WTC11 (cell line): ENCODE data around the gene CEACAM19. TPM values are rescaled to one million over a fixed set of nuclear protein-coding genes. Genes with fewer than 3 reads are reported as not detected.
"Not testable (repeated sequence)": the region's sequence is repeated elsewhere in the genome, so short reads cannot be mapped to it uniquely, and the experiment has no call there.

Experiments
- ATAC-seq: fragments of 200-7000 bp; cut with Tn5 transposase; 2 replicates; pipeline ENCODE4 v1.10.0; 2021; ENCODE audit warnings: mild to moderate bottlenecking, moderate library complexity
- CTCF ChIA-PET: fragments of 300-600 bp; sonication (Branson Sonifier 250); formaldehyde crosslinking; loops from one replicate; lab custom pipeline; 2021; ENCODE audit warnings: antibody characterized with exemption; lab: Charles Lee
- POLR2A ChIA-PET: fragments of 350-600 bp; sonication (Branson Sonifier 250); formaldehyde crosslinking; loops from one replicate; lab custom pipeline; 2021; ENCODE audit warnings: antibody characterized with exemption; lab: Charles Lee
- DNase-seq: peaks from one replicate; pipeline ENCODE4 v3.0.0; 2021; ENCODE audit warnings: low spot score
- H3K27ac Mint-ChIP-seq: 2 replicates; pipeline ENCODE4 v1.8.0; 2021; ENCODE audit warnings: mixed read lengths
- H3K27me3 Mint-ChIP-seq: 2 replicates; pipeline ENCODE4 v1.8.0; 2021; ENCODE audit warnings: low read depth, mild to moderate bottlenecking, moderate library complexity, mixed read lengths
- H3K36me3 Mint-ChIP-seq: 2 replicates; pipeline ENCODE4 v1.8.0; 2021; ENCODE audit warnings: mixed read lengths
- H3K4me1 Mint-ChIP-seq: 2 replicates; pipeline ENCODE4 v1.8.0; 2022; ENCODE audit warnings: mixed read lengths
- H3K4me3 Mint-ChIP-seq: 2 replicates; pipeline ENCODE4 v1.8.0; 2021; ENCODE audit warnings: mild to moderate bottlenecking, moderate library complexity, mixed read lengths
- H3K9me3 Mint-ChIP-seq: 2 replicates; pipeline ENCODE4 v1.8.0; 2021; ENCODE audit warnings: mixed read lengths
- GRHL2 ChIP-seq: fragments of 250-450 bp; sonication (Bioruptor Pico); IDR thresholded peaks from 2 replicates; pipeline ENCODE4 v1.8.0; 2022; ENCODE audit warnings: mild to moderate bottlenecking, moderate library complexity; ENCODE audit not compliant: insufficient replicate concordance, severe bottlenecking
- JAZF1 ChIP-seq: fragments of 250-450 bp; sonication (Bioruptor Pico); IDR thresholded peaks from 2 replicates; pipeline ENCODE4 v1.9.0; 2021; ENCODE audit warnings: moderate library complexity, mild to moderate bottlenecking, inconsistent platforms
- JUN ChIP-seq: sonication (generic); formaldehyde crosslinking; IDR thresholded peaks from 2 replicates; pipeline ENCODE4 v1.8.0; 2023; ENCODE audit warnings: mild to moderate bottlenecking, missing genetic modification reagents
- MXD4 ChIP-seq: fragments of 250-450 bp; sonication (Bioruptor Pico); IDR thresholded peaks from 2 replicates; pipeline ENCODE4 v1.8.0; 2021; ENCODE audit warnings: mild to moderate bottlenecking, moderate library complexity, borderline replicate concordance
- NFATC4 ChIP-seq: fragments of 250-450 bp; sonication (Bioruptor Pico); IDR thresholded peaks from 2 replicates; pipeline ENCODE4 v1.9.0; 2021; ENCODE audit warnings: mild to moderate bottlenecking
- NR3C1 ChIP-seq: sonication (generic); formaldehyde crosslinking; conservative IDR thresholded peaks from 2 replicates; pipeline ENCODE4 v1.8.1; 2023; ENCODE audit warnings: low read depth, mild to moderate bottlenecking, missing genetic modification reagents
- SP1 ChIP-seq: sonication (generic); formaldehyde crosslinking; conservative IDR thresholded peaks from 2 replicates; pipeline ENCODE4 v1.8.1; 2022; ENCODE audit warnings: missing genetic modification reagents
- ZNF232 ChIP-seq: sonication (generic); formaldehyde crosslinking; IDR thresholded peaks from 2 replicates; pipeline ENCODE4 v1.8.0; 2022; ENCODE audit warnings: mild to moderate bottlenecking, missing genetic modification reagents
- total RNA-seq: library from RNA; stranded (reverse); gene quantifications from 3 replicates; pipeline ENCODE4 v1.2.3, GENCODE V29; 2021
- TF ChIP-seq, protein P1 (sequence below): sonication (generic); formaldehyde crosslinking; IDR thresholded peaks from 2 replicates; pipeline ENCODE4 v1.8.1; 2023; ENCODE audit warnings: mild to moderate bottlenecking, moderate library complexity, missing genetic modification reagents
- TF ChIP-seq, protein P2 (sequence below): sonication (generic); formaldehyde crosslinking; IDR thresholded peaks from 2 replicates; pipeline ENCODE4 v1.8.0; 2022; ENCODE audit warnings: mild to moderate bottlenecking, missing genetic modification reagents
- TF ChIP-seq, protein P3 (sequence below): sonication (generic); formaldehyde crosslinking; IDR thresholded peaks from 2 replicates; pipeline ENCODE4 v1.8.1; 2022; ENCODE audit warnings: low read depth, missing genetic modification reagents, borderline replicate concordance
- TF ChIP-seq, protein P4 (sequence below): fragments of 250-450 bp; sonication (Bioruptor Pico); IDR thresholded peaks from 2 replicates; pipeline ENCODE4 v1.8.0; 2021; ENCODE audit warnings: mild to moderate bottlenecking
- TF ChIP-seq, protein P5 (sequence below): fragments of 250-450 bp; sonication (Bioruptor Pico); IDR thresholded peaks from 2 replicates; pipeline ENCODE4 v1.9.0; 2021; ENCODE audit warnings: mild to moderate bottlenecking
- TF ChIP-seq, protein P6 (sequence below): sonication (generic); formaldehyde crosslinking; IDR thresholded peaks from 2 replicates; pipeline ENCODE4 v1.8.1; 2023; ENCODE audit warnings: mild to moderate bottlenecking, missing genetic modification reagents, borderline replicate concordance

The CEACAM19 gene
- total RNA-seq, 1 experiment from 2014 or later = 2.9 TPM

DNA sequence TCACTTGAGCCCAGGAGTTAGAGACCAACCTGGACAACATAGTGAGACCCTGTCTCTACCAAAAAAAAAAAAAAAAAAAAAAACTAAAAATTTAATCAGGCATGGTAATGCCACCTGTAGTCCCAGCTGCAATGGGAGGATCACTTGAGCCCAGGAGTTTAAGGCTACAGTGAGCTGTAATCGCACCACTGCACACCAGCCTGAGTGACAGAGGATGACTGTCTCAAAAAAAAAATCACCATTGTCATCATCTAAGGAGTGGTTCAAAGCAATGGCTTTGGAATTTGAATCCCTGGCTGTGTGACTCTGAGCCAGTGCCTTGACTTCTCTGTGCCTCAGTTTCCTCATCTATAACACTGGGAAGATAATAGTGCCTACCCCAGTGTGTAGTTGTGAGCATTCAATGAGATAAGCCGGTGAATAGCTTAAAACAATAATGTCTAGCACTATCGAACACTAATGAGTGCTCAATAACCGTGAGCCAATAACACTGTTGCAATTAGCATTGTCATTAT lies 46.4 kb upstream of the CEACAM19 start (continued):
- TF ChIP-seq MXD4 (CRISPR knock-in tag) (no peak), NR3C1 (CRISPR knock-in tag) (no peak), SP1 (no peak), GRHL2 (CRISPR knock-in tag) (no peak), JAZF1 (CRISPR knock-in tag) (no peak)
- TF ChIP-seq, protein P1, sequence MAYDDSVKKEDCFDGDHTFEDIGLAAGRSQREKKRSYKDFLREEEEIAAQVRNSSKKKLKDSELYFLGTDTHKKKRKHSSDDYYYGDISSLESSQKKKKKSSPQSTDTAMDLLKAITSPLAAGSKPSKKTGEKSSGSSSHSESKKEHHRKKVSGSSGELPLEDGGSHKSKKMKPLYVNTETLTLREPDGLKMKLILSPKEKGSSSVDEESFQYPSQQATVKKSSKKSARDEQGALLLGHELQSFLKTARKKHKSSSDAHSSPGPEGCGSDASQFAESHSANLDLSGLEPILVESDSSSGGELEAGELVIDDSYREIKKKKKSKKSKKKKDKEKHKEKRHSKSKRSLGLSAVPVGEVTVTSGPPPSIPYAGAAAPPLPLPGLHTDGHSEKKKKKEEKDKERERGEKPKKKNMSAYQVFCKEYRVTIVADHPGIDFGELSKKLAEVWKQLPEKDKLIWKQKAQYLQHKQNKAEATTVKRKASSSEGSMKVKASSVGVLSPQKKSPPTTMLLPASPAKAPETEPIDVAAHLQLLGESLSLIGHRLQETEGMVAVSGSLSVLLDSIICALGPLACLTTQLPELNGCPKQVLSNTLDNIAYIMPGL (CRISPR knock-in tag) = no peak

DNA sequence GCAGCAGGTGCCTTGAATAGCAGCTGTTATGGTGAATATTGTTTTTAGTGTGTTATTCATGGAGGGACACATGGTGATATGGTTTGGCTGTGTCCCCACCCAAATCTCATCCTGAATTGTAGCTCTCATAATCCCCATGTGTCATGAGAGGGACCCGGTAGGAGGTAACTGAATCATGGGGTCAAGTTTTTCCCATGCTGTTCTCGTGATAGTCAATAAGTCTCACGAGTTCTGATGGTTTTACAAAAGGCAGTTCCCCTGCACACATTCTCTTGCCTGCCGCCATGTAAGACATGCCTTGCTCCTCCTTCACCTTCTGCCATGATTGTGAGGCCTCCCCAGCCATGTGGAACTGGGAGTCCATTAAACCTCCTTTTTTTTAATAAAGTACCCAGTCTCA lies 45.6 kb upstream of the CEACAM19 start:
- H3K27me3 Mint-ChIP-seq, POLR2A ChIA-PET, H3K4me1 Mint-ChIP-seq, H3K9me3 Mint-ChIP-seq, ATAC-seq, H3K27ac Mint-ChIP-seq, H3K36me3 Mint-ChIP-seq, DNase-seq, H3K4me3 Mint-ChIP-seq: not testable (repeated sequence)
- CTCF ChIA-PET = interaction anchor here (1.6 to 1.8 kb wide), 2 partner anchors 15 to 49 kb away, joined by 4 to 8 read pairs; no protein-coding TSS in a partner anchor

DNA sequence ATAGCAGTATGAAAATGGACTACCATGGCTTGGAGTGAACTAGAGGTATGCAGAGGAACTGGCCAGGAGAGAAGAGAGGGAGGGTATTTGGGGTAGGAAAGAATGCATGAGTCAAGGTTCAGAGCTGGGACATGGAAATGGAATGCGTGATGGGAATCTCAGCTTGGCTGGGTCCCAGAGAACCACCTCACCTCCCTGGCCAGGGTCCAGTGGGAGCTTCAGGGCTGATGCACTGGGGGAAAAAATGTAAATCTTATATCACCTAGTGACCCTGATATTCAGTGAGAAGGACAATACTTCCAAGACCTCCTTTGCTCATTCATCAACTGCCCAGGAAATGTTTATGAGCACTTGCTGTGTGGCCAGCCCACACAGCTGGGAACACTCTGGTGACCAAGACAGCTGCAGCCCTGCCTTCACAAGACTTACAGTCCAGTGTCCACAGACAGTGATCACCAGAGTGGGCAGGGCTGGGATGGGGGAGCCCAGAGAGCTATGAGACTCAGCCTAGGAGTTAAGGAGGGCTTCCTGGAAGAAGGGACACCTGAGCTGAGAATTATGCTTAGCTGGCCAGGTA lies 45.1 kb upstream of the CEACAM19 start:
- Mint-ChIP-seq H3K36me3 (no peaks in the 10 kb centered on the region), H3K27ac (no peak overlapping the region), H3K4me1 (no peaks in the 10 kb centered on the region), H3K4me3 (no peak overlapping the region), H3K27me3 (peaks cover 6% of the 10 kb centered on the region), H3K9me3 (0 out of 2 replicates have a peak, but pooled peaks cover 5% of the 10 kb centered on the region)
- POLR2A ChIA-PET = no interaction called here
- no peak for ATAC-seq
- CTCF ChIA-PET = interaction anchor here (1.0 to 1.8 kb wide), 4 partner anchors 15 to 49 kb away, joined by 4 to 8 read pairs (median 6); no protein-coding TSS in a partner anchor
- no peak for DNase-seq
- TF ChIP-seq, protein P2, sequence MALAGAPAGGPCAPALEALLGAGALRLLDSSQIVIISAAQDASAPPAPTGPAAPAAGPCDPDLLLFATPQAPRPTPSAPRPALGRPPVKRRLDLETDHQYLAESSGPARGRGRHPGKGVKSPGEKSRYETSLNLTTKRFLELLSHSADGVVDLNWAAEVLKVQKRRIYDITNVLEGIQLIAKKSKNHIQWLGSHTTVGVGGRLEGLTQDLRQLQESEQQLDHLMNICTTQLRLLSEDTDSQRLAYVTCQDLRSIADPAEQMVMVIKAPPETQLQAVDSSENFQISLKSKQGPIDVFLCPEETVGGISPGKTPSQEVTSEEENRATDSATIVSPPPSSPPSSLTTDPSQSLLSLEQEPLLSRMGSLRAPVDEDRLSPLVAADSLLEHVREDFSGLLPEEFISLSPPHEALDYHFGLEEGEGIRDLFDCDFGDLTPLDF (CRISPR knock-in tag) = no peak
- TF ChIP-seq, protein P3, sequence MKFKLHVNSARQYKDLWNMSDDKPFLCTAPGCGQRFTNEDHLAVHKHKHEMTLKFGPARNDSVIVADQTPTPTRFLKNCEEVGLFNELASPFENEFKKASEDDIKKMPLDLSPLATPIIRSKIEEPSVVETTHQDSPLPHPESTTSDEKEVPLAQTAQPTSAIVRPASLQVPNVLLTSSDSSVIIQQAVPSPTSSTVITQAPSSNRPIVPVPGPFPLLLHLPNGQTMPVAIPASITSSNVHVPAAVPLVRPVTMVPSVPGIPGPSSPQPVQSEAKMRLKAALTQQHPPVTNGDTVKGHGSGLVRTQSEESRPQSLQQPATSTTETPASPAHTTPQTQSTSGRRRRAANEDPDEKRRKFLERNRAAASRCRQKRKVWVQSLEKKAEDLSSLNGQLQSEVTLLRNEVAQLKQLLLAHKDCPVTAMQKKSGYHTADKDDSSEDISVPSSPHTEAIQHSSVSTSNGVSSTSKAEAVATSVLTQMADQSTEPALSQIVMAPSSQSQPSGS (CRISPR knock-in tag) = no peak
- TF ChIP-seq, protein P4, sequence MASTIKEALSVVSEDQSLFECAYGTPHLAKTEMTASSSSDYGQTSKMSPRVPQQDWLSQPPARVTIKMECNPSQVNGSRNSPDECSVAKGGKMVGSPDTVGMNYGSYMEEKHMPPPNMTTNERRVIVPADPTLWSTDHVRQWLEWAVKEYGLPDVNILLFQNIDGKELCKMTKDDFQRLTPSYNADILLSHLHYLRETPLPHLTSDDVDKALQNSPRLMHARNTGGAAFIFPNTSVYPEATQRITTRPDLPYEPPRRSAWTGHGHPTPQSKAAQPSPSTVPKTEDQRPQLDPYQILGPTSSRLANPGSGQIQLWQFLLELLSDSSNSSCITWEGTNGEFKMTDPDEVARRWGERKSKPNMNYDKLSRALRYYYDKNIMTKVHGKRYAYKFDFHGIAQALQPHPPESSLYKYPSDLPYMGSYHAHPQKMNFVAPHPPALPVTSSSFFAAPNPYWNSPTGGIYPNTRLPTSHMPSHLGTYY (CRISPR knock-in tag) = no peak
- TF ChIP-seq JUN (CRISPR knock-in tag) = no peak
- TF ChIP-seq, protein P5, sequence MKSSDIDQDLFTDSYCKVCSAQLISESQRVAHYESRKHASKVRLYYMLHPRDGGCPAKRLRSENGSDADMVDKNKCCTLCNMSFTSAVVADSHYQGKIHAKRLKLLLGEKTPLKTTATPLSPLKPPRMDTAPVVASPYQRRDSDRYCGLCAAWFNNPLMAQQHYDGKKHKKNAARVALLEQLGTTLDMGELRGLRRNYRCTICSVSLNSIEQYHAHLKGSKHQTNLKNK = no peak

DNA sequence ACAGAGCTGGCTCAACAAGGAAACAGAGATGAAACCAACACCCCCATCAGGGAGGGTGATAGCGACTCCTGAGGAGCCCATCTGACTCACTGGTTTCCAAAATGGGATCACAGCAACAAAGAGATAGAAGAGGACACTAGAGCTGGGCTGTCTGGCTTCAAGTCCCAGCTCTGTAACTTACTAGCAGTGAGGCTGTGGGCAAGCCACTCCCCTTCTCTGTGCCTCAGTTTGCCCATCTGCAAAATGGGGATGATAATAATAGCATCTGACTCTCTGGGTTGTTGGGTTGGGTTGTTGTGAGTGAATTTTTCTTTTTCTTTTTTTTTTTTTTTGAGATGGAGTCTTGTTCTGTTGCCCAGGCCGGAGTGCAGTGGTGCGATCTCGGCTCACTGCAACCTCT lies 43.7 kb upstream of the CEACAM19 start:
- H3K27me3 Mint-ChIP-seq = peaks cover 6% of the 10 kb centered on the region
- no peak for ATAC-seq
- H3K36me3 Mint-ChIP-seq = no peaks in the 10 kb centered on the region
- H3K27ac Mint-ChIP-seq = no peak overlapping the region
- peaks cover 4% of the 10 kb centered on the region for H3K4me1 Mint-ChIP-seq
- DNase-seq = no peak
- H3K4me3 Mint-ChIP-seq = no peak overlapping the region
- H3K9me3 Mint-ChIP-seq = 0 out of 2 replicates have a peak, but pooled peaks cover 5% of the 10 kb centered on the region
- ChIA-PET POLR2A (interaction anchor here (0.7 to 1.5 kb wide), 2 partner anchors 9 to 64 kb away, joined by 3 to 4 read pairs; no protein-coding TSS in a partner anchor), CTCF (interaction anchor here (1.0 to 1.8 kb wide), 3 partner anchors 44 to 62 kb away, joined by 3 to 8 read pairs (median 6); no protein-coding TSS in a partner anchor)
- TF ChIP-seq NFATC4 (CRISPR knock-in tag) (no peak), ZNF232 (CRISPR knock-in tag) (no peak)
- TF ChIP-seq, protein P3 (CRISPR knock-in tag) = no peak
- TF ChIP-seq, protein P6, sequence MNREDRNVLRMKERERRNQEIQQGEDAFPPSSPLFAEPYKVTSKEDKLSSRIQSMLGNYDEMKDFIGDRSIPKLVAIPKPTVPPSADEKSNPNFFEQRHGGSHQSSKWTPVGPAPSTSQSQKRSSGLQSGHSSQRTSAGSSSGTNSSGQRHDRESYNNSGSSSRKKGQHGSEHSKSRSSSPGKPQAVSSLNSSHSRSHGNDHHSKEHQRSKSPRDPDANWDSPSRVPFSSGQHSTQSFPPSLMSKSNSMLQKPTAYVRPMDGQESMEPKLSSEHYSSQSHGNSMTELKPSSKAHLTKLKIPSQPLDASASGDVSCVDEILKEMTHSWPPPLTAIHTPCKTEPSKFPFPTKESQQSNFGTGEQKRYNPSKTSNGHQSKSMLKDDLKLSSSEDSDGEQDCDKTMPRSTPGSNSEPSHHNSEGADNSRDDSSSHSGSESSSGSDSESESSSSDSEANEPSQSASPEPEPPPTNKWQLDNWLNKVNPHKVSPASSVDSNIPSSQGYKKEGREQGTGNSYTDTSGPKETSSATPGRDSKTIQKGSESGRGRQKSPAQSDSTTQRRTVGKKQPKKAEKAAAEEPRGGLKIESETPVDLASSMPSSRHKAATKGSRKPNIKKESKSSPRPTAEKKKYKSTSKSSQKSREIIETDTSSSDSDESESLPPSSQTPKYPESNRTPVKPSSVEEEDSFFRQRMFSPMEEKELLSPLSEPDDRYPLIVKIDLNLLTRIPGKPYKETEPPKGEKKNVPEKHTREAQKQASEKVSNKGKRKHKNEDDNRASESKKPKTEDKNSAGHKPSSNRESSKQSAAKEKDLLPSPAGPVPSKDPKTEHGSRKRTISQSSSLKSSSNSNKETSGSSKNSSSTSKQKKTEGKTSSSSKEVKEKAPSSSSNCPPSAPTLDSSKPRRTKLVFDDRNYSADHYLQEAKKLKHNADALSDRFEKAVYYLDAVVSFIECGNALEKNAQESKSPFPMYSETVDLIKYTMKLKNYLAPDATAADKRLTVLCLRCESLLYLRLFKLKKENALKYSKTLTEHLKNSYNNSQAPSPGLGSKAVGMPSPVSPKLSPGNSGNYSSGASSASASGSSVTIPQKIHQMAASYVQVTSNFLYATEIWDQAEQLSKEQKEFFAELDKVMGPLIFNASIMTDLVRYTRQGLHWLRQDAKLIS (CRISPR knock-in tag) = no peak
